Ascending aorta (tissue), 2 donors: ENCODE results near the gene GATAD2A. TPM values are rescaled to one million over a fixed set of nuclear protein-coding genes. Genes with fewer than 3 reads are reported as not detected.

Experiments
- DNase-seq, 2 donors: peaks; one replicate each; pipeline ENCODE4 v3.0.0-alpha.2; 2019; ENCODE audit warnings: low spot score in 2 of 2
- H3K27ac ChIP-seq, 2 donors: fragments of 200-600 bp; sonication (generic); one replicate each; pipeline ENCODE4 v1.5.1; 2016 to 2017; ENCODE audit warnings: mild to moderate bottlenecking in 1 of 2
- H3K27me3 ChIP-seq: fragments of 200-600 bp; sonication (generic); one replicate; pipeline ENCODE4 v1.5.1; 2017
- H3K36me3 ChIP-seq, 2 donors: fragments of 200-600 bp; sonication (generic); one replicate each; pipeline ENCODE4 v1.5.1; 2016
- H3K4me1 ChIP-seq, 2 donors: fragments of 200-600 bp; sonication (generic); one replicate each; pipeline ENCODE4 v1.5.1; 2016 to 2017; ENCODE audit warnings: mild to moderate bottlenecking in 1 of 2
- H3K4me3 ChIP-seq, 2 donors: fragments of 200-600 bp; sonication (generic); one replicate each; pipeline ENCODE4 v1.5.1; 2016 to 2017; ENCODE audit warnings: mild to moderate bottlenecking in 1 of 2
- H3K9me3 ChIP-seq, 2 donors: fragments of 200-600 bp; sonication (generic); one replicate each; pipeline ENCODE4 v1.5.1; 2016
- intact Hi-C: fragments of 100-400 bp; cut with DNase I; formaldehyde crosslinking; loops from one replicate; pipeline ENCODE4 v1.15.1; 2023
- total RNA-seq: library from RNA; depleted of rRNA; stranded (reverse); fragments of >200 nt; gene quantifications from one replicate; pipeline ENCODE4 v1.1.0, GENCODE V29; 2016
- TF ChIP-seq, protein P1 (sequence below), 3 experiments: fragments of 200-600 bp in 2 of 3; fragments of 450-650 bp in 1 of 3; sonication (generic) in 2 of 3; IDR thresholded peaks; one replicate each; pipeline ENCODE4 v1.5.1; 2016 to 2019; ENCODE audit warnings: antibody characterized with exemption in 3 of 3, mild to moderate bottlenecking in 1 of 3, moderate library complexity in 1 of 3

GATAD2A gene
- total RNA-seq, 1 donor from 2014 or later, result 63.3 TPM

DNA sequence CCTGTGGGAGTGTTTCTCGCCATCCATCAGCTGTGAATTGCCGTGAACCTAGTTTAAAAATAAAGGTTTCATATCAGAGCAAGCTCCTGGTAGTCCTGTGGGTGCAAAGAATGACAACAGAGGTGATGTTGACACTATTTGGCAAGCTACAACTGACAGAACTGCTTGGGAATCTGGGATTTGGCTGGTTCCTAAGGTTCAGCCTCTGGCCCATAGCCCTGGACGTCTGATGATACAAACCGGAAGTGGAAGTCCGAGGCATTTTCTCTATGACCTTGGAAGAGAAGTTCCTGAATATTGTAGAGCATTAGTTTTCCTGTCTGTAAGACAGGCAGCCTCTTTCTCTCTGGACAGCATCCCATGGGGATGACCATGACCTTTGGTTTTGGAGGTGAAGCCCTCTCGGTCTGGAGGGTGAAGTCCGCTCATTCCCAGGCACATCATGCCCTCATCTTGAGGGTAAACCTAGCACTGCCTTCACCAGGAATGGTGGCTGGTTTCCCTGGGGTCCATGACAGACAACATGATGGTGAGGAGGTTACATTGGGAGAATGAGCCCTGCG, 29.1 kb downstream of the GATAD2A start:
- intact Hi-C loops, result no loop called here
- Histone ChIP-seq H3K27me3 (no peaks in the 10 kb centered on the region), H3K36me3 (peaks cover 0 to 6% of the 10 kb centered on the region in 2 donors), H3K4me1 (peaks cover 11 to 12% of the 10 kb centered on the region in 2 donors), H3K4me3 (no peak overlapping the region), H3K9me3 (no peaks in the 10 kb centered on the region), H3K27ac (peak overlapping the region; percentile 56 to 65)
- TF ChIP-seq, protein P1, sequence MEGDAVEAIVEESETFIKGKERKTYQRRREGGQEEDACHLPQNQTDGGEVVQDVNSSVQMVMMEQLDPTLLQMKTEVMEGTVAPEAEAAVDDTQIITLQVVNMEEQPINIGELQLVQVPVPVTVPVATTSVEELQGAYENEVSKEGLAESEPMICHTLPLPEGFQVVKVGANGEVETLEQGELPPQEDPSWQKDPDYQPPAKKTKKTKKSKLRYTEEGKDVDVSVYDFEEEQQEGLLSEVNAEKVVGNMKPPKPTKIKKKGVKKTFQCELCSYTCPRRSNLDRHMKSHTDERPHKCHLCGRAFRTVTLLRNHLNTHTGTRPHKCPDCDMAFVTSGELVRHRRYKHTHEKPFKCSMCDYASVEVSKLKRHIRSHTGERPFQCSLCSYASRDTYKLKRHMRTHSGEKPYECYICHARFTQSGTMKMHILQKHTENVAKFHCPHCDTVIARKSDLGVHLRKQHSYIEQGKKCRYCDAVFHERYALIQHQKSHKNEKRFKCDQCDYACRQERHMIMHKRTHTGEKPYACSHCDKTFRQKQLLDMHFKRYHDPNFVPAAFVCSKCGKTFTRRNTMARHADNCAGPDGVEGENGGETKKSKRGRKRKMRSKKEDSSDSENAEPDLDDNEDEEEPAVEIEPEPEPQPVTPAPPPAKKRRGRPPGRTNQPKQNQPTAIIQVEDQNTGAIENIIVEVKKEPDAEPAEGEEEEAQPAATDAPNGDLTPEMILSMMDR (IDR thresholded peaks at IDR 0.05), result no peak
- peak in 1 of 2 donors; percentile 77 for DNase-seq

DNA sequence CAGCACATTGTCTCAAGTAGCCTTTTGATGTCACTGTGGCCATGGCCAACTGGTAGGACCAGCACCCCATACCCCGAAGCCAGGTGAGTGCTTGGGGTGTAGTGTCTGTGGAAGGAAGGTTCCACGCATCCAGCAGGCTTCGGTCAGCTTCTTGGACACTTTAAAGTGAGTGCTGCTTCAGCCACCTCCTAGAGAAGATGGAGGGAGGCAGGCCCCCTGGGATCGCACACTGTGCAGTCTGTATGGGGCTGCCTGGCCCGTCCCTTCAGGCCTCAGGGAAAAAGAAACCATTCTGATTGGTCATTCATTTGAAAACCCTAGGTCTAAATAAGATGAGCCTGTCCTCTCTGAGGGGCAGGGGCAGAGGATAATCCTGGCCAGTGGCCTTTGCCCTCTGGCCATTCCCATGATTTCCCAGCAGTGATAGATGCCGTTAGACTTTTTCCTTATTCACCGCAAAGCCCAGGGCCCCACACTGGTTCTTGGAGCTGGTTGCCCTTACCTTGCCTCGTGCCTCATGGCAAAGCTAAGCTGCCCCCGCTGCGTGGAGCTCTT, 30.7 kb downstream of the GATAD2A start:
- intact Hi-C loops, result no loop called here

DNA sequence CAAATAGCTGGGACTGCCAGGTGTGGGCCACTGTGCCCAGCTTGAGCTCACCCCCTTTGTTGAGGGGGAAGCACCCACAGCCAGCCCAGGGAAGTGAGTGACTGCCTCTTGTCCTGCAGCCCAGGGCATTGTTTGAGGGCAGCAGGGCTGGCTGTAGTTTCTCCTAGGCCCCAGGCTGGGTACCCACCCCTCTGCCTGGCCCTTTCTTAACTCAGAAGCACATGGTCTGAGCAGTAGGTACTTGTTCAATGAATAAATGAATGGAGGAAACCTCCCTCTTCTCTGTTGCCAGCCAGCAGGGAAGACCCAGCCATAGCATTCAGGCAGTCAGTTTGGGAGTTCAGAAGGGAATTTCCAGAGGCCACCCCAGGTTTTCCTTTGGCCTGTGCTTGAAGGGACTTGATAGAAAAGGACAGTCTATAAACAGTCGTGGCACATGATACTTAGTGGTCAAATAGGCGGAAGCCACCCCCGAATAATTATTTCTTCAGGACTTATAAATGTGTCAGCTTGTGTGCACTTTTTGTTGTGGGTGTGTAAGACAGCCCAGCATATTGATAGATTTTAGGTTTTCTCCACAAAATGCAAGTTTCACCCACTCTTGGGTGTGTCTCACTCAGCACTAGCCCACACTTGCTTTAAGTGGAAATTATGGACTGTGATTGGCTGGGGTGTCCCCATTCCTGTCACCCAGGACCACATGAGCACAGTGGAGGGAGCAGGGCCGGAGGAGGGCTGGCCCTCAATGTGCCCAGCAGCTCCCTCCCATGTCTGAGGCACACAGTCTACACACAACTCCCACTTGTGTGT, 33.1 kb downstream of the GATAD2A start:
- Histone ChIP-seq H3K9me3 (no peaks in the 10 kb centered on the region), H3K27me3 (no peaks in the 10 kb centered on the region), H3K4me3 (no peak overlapping the region), H3K27ac (no peak overlapping the region), H3K36me3 (peaks cover 0 to 6% of the 10 kb centered on the region in 2 donors), H3K4me1 (peaks cover 9 to 12% of the 10 kb centered on the region in 2 donors)
- no peak for DNase-seq
- intact Hi-C loops, result no loop called here
- TF ChIP-seq, protein P1 (IDR thresholded peaks at IDR 0.05), result no peak

More for the DNA sequence above, 30.7 kb downstream of the GATAD2A start:
- DNase-seq, result no peak
- Histone ChIP-seq H3K27me3 (no peaks in the 10 kb centered on the region), H3K4me3 (no peak overlapping the region), H3K36me3 (peaks cover 0 to 6% of the 10 kb centered on the region in 2 donors), H3K9me3 (no peaks in the 10 kb centered on the region), H3K27ac (no peak overlapping the region), H3K4me1 (peaks cover 10 to 12% of the 10 kb centered on the region in 2 donors)
- TF ChIP-seq, protein P1 (IDR thresholded peaks at IDR 0.05), result no peak

DNA sequence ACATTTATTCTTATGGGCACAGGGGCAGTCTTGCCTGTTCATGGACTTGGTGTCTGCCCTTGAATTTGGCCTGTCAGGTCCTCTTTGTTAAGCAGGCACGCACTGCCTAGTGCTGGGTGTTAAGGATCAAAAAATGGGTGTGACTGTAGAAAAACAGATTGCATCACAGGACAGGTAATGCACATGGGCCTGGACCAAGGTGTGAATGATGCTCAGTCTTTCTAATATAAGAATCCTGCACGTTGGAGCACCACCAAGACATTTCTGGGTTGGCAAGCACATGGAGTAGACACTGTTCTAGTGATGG, 33.7 kb downstream of the GATAD2A start:
- intact Hi-C loops, result no loop called here
- no peak overlapping the region for H3K4me3 ChIP-seq
- H3K9me3 ChIP-seq, result no peaks in the 10 kb centered on the region
- H3K27me3 ChIP-seq, result no peaks in the 10 kb centered on the region
- TF ChIP-seq, protein P1 (IDR thresholded peaks at IDR 0.05), result no peak
- peaks cover 4 to 8% of the 10 kb centered on the region in 2 donors for H3K4me1 ChIP-seq
- no peak overlapping the region for H3K27ac ChIP-seq
- peaks cover 0 to 6% of the 10 kb centered on the region in 2 donors for H3K36me3 ChIP-seq
- DNase-seq, result no peak

DNA sequence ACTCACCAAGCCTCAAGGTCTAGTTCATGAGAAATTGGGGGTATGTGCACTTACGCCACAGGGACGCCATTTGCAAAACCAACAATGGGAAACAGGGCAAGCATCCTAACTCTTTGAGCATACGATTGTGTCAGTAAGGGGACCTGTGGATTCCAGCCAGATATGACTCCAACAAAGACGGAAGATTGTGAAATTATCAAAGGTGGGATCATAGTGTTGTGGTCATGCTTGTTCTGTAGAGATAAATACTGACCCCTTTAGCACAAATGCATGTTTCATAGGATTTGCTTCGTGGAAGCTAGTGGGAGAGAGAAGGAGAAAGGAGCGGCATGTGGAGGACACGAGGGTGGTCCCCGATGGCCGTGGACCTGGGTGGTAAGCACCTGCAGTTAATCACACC, 37.8 kb downstream of the GATAD2A start:
- DNase-seq, result no peak
- Histone ChIP-seq H3K36me3 (no peaks in the 10 kb centered on the region), H3K4me3 (no peak overlapping the region), H3K27ac (no peak overlapping the region), H3K9me3 (no peaks in the 10 kb centered on the region), H3K4me1 (peaks cover 0 to 13% of the 10 kb centered on the region in 2 donors), H3K27me3 (no peaks in the 10 kb centered on the region)
- TF ChIP-seq, protein P1 (IDR thresholded peaks at IDR 0.05), result no peak
- intact Hi-C loops, result no loop called here
